Endothelial cell of umbilical vein (primary cell): ENCODE data around the gene CCHCR1. TPM values are rescaled to one million over a fixed set of nuclear protein-coding genes. Genes with fewer than 3 reads are reported as not detected.
A peak's percentile ranks its signal among the peaks of the same experiment; 100 is the strongest.

Experiments used
- BruUV-seq: library from RNA; stranded (reverse); fragments of 400-500 nt; replicated peaks from 2 replicates; lab custom pipeline; 2021; lab: Mats Ljungman, UMichigan
- CTCF ChIA-PET: fragments of 300-600, 350-600 bp; sonication (Branson Sonifier 250); formaldehyde crosslinking; loops from one replicate; lab custom pipeline; 2021; ENCODE audit warnings: antibody characterized with exemption, inconsistent platforms; lab: Charles Lee
- POLR2A ChIA-PET: fragments of 300-600, 350-600 bp; sonication (Branson Sonifier 250); formaldehyde crosslinking; loops from one replicate; lab custom pipeline; 2021; ENCODE audit warnings: antibody characterized with exemption, inconsistent platforms; lab: Charles Lee
- DNase-seq: peaks from one replicate; pipeline ENCODE4 v3.0.0-alpha.2; 2011; ENCODE audit warnings: low read depth, low spot score
- FAIRE-seq: peaks from 2 replicates; lab custom pipeline; 2011; peaks lifted over from hg19 to GRCh38; lab: Jason Lieb, UNC
- H2AFZ ChIP-seq: 2 replicates; pipeline ENCODE4 v1.6.0; 2012; ENCODE audit warnings: low read depth, low read length, control low read depth, inconsistent platforms
- H3K27ac ChIP-seq: 2 replicates; pipeline ENCODE4 v1.5.1; 2011; ENCODE audit warnings: low read depth, mild to moderate bottlenecking, control low read depth, low read length, moderate library complexity; ENCODE audit not compliant: insufficient read depth
- H3K27me3 ChIP-seq, 2 experiments: 2 replicates each; pipeline versions ENCODE4 v1.6.0 to v1.6.1; 2011; ENCODE audit warnings: low read length in 2 of 2, mixed read lengths in 1 of 2; ENCODE audit not compliant: control insufficient read depth in 2 of 2, insufficient read depth in 2 of 2
- H3K36me3 ChIP-seq, 2 experiments: 2 replicates in 1 of 2; 3 replicates in 1 of 2; pipeline ENCODE4 v1.5.1; 2011; ENCODE audit warnings: low read length in 2 of 2, mild to moderate bottlenecking in 1 of 2, moderate library complexity in 1 of 2; ENCODE audit not compliant: control insufficient read depth in 2 of 2, insufficient read depth in 2 of 2; ENCODE audit errors: extremely low read depth in 1 of 2
- H3K4me1 ChIP-seq: 3 replicates; pipeline ENCODE4 v1.5.1; 2011; ENCODE audit warnings: mild to moderate bottlenecking, low read length; ENCODE audit not compliant: control insufficient read depth, insufficient read depth; ENCODE audit errors: extremely low read depth
- H3K4me2 ChIP-seq: 2 replicates; pipeline ENCODE4 v1.6.1; 2011; ENCODE audit warnings: low read length, control low read depth, mixed read lengths; ENCODE audit not compliant: insufficient read depth
- H3K4me3 ChIP-seq, 3 experiments: fragments of 200-600 bp in 1 of 3; sonication (generic), shearing (Covaris generic) in 1 of 3; replicated peaks in 1 of 3; 2 replicates each; pipeline ENCODE4 v1.5.1; 2011 to 2016; ENCODE audit warnings: control low read depth in 3 of 3, low read length in 3 of 3, mild to moderate bottlenecking in 2 of 3, inconsistent platforms in 1 of 3, low read depth in 1 of 3, moderate library complexity in 1 of 3; ENCODE audit not compliant: insufficient read depth in 1 of 3
- H3K79me2 ChIP-seq: 2 replicates; pipeline ENCODE4 v1.6.0; 2012; ENCODE audit warnings: low read length, inconsistent platforms; ENCODE audit not compliant: control insufficient read depth, insufficient read depth
- H3K9ac ChIP-seq: replicated peaks from 2 replicates; pipeline ENCODE3; 2011; ENCODE audit warnings: low read length, control low read depth; ENCODE audit not compliant: insufficient read depth; ENCODE audit errors: extremely low read depth
- H3K9me1 ChIP-seq: replicated peaks from 3 replicates; pipeline ENCODE4 v1.6.0; 2011; ENCODE audit warnings: mild to moderate bottlenecking, low read length; ENCODE audit not compliant: control insufficient read depth, insufficient read depth; ENCODE audit errors: extremely low read depth
- H3K9me3 ChIP-seq: replicated peaks from 2 replicates; pipeline ENCODE4 v1.5.1; 2012; ENCODE audit warnings: low read length, inconsistent platforms; ENCODE audit not compliant: control insufficient read depth, insufficient read depth
- H4K20me1 ChIP-seq: replicated peaks from 2 replicates; pipeline ENCODE3; 2011; ENCODE audit warnings: mild to moderate bottlenecking, low read length; ENCODE audit not compliant: control insufficient read depth, insufficient read depth; ENCODE audit errors: extremely low read depth
- EZH2 ChIP-seq: IDR thresholded peaks from 2 replicates; pipeline ENCODE4 v1.6.1; 2012; ENCODE audit warnings: borderline replicate concordance, low read depth, mild to moderate bottlenecking, moderate library complexity, low read length, inconsistent platforms; ENCODE audit not compliant: severe bottlenecking
- FOS ChIP-seq: IDR thresholded peaks from 2 replicates; pipeline ENCODE4 v1.6.1; 2011; ENCODE audit warnings: mild to moderate bottlenecking, low read length, moderate library complexity, borderline replicate concordance; ENCODE audit not compliant: insufficient read depth
- GATA2 ChIP-seq: IDR thresholded peaks from 2 replicates; pipeline ENCODE4 v1.7.0; 2011; ENCODE audit warnings: low read depth, mild to moderate bottlenecking, moderate library complexity, mixed read lengths, low read length; ENCODE audit not compliant: insufficient read length, insufficient read depth
- JUN ChIP-seq: IDR thresholded peaks from 2 replicates; pipeline ENCODE4 v1.6.1; 2011; ENCODE audit warnings: borderline replicate concordance, low read depth; ENCODE audit not compliant: insufficient read length, insufficient read depth
- MYC ChIP-seq: IDR thresholded peaks from one replicate; pipeline ENCODE4 v1.6.1; 2011; ENCODE audit warnings: mild to moderate bottlenecking, low read depth, low read length
- POLR2A ChIP-seq: IDR thresholded peaks from 2 replicates; pipeline ENCODE4 v1.6.1; 2012; ENCODE audit warnings: low read depth, mild to moderate bottlenecking, control low read depth, low read length
- POLR2AphosphoS5 ChIP-seq: IDR thresholded peaks from 2 replicates; pipeline ENCODE4 v1.6.1; 2012; ENCODE audit warnings: low read depth, mild to moderate bottlenecking, control low read depth, low read length, moderate library complexity; ENCODE audit not compliant: insufficient read depth
- dilution Hi-C: fragments of 300-500 bp; cut with MboI; formaldehyde crosslinking; loops from one replicate; pipeline ENCODE4 v1.15.0; 2019; ENCODE audit warnings: low sequenced_read_pairs; ENCODE audit not compliant: extremely low pct_ligation_motif_present
- intact Hi-C: fragments of 100-400 bp; cut with micrococcal nuclease; formaldehyde crosslinking; loops from one replicate; pipeline ENCODE4 v1.10.0; 2022
- polyA plus RNA-seq, 4 experiments: library from polyadenylated mRNA; depleted of rRNA in 3 of 4; stranded (reverse) in 3 of 4; unstranded in 1 of 4; fragments of >200 nt; gene quantifications; 2 replicates each; pipeline versions ENCODE4 v1.2.1 to v1.2.3, GENCODE V29; 2011 to 2012; ENCODE audit warnings: missing spikeins in 1 of 4
- small RNA-seq: library from RNA; depleted of rRNA; stranded (forward); fragments of <200 nt; gene quantifications from one replicate; pipeline ENCODE3, GENCODE V24; 2012; ENCODE audit warnings: low replicate concordance, low read depth; ENCODE audit not compliant: insufficient read depth, insufficient read length
- total RNA-seq: library from RNA; stranded (reverse); gene quantifications from 2 replicates; pipeline ENCODE4 v1.2.3, GENCODE V29; 2021
- TF ChIP-seq, protein P1 (sequence below), 2 donors: IDR thresholded peaks; 1 replicate in 1 of 2; 2 replicates in 1 of 2; pipeline ENCODE4 v1.5.1; 2011; ENCODE audit warnings: low read length in 2 of 2, mild to moderate bottlenecking in 2 of 2, moderate library complexity in 2 of 2, control low read depth in 1 of 2, inconsistent platforms in 1 of 2, low read depth in 1 of 2; ENCODE audit not compliant: insufficient read depth in 1 of 2; ENCODE audit errors: extremely low read depth in 1 of 2
- TF ChIP-seq, protein P2 (sequence below): IDR thresholded peaks from 2 replicates; pipeline ENCODE4 v1.6.1; 2011; ENCODE audit not compliant: insufficient read depth, insufficient read length

Gene CCHCR1
- total and polyA plus RNA-seq, 2 donors (not counting 3 experiments of a cell fraction or from before 2014, with no cell fraction given): 12.8 to 23.2 TPM

DNA sequence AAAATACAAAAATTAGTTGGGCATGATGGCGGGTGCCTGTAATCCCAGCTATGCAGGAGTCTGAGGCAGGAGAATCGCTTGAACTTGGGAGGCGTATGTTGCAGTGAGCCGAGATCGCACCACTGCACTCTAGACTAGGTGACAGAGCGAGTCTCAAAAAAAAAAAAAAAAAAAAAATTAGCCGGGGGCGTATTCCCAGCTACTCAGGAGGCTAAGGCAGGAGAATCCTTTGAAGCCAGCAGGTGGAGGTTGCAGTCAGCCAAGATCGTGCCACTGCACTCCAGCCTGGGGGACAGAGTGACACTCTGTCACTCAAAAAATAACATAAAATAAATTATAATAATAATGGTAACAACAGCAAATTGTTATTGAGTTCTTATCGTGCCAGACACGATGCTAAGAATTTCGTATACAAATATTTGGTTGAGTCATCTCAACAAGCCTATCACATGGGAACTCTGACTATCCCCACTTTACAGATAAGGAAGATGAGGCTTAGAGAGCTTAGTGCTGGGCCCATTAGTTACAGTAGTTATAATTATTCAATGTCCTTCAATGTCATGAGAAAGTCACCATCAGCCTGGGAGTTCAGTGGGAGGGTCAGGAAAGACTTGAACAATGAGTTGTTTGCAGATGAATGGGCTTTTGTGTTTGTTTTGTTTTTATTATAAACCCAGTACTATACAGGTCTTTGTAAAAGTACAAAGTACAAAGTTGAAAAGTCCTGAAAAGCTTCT is 64.7 kb downstream of the CCHCR1 start:
- Histone ChIP-seq H3K4me3 (no peak overlapping the region), H3K9me1 (no peaks in the 10 kb centered on the region), H3K27ac (no peak overlapping the region), H3K9me3 (no peaks in the 10 kb centered on the region), H3K4me2 (peak overlapping the region; percentile 2), H4K20me1 (no peaks in the 10 kb centered on the region), H2AFZ (no peak overlapping the region), H3K79me2 (no peaks in the 10 kb centered on the region), H3K27me3 (no peaks in the 10 kb centered on the region), H3K36me3 (no peaks in the 10 kb centered on the region), H3K9ac (no peak overlapping the region), H3K4me1 (peaks cover 41% of the 10 kb centered on the region)
- POLR2A ChIA-PET: interaction anchor here (1.4 to 1.9 kb wide), 2 partner anchors 21 to 26 kb away, joined by 3 to 8 read pairs; partner anchors contain the start of gene PSORS1C1
- dilution Hi-C loops: no loop called here
- FAIRE-seq (peak; percentile 86), DNase-seq (peak; percentile 70)
- intact Hi-C loops: no loop called here
- no peak for TF ChIP-seq GATA2
- no peak for TF ChIP-seq POLR2A
- TF ChIP-seq MYC: no peak
- TF ChIP-seq, protein P1, sequence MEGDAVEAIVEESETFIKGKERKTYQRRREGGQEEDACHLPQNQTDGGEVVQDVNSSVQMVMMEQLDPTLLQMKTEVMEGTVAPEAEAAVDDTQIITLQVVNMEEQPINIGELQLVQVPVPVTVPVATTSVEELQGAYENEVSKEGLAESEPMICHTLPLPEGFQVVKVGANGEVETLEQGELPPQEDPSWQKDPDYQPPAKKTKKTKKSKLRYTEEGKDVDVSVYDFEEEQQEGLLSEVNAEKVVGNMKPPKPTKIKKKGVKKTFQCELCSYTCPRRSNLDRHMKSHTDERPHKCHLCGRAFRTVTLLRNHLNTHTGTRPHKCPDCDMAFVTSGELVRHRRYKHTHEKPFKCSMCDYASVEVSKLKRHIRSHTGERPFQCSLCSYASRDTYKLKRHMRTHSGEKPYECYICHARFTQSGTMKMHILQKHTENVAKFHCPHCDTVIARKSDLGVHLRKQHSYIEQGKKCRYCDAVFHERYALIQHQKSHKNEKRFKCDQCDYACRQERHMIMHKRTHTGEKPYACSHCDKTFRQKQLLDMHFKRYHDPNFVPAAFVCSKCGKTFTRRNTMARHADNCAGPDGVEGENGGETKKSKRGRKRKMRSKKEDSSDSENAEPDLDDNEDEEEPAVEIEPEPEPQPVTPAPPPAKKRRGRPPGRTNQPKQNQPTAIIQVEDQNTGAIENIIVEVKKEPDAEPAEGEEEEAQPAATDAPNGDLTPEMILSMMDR (IDR thresholded peaks at IDR 0.05; ENCODE audit: extremely low read depth in 1 of 2, insufficient read depth in 1 of 2, low read depth in 1 of 2, low read length in 2 of 2): no peak
- TF ChIP-seq JUN: no peak
- no peak for TF ChIP-seq EZH2
- TF ChIP-seq FOS: no peak
- TF ChIP-seq POLR2AphosphoS5: no peak
- TF ChIP-seq, protein P2, sequence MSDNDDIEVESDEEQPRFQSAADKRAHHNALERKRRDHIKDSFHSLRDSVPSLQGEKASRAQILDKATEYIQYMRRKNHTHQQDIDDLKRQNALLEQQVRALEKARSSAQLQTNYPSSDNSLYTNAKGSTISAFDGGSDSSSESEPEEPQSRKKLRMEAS: no peak
- no TSS peak for BruUV-seq
- CTCF ChIA-PET: interaction anchor here (0.6 to 6.3 kb wide), 11 partner anchors 13 to 327 kb away, joined by 3 to 45 read pairs (median 4); partner anchors contain the start of genes PSORS1C1 and VARS2

Small RNAs within 50 kb of the gene (small RNA-seq; reads per million reads assigned to genes)
- gene POLR2LP1: not detected

Other genes with a start within 250 kb of the CCHCR1 start
- 51.0 and 52.6 TPM in 2 replicates for gene GTF2H4, start 249.6 kb downstream of the CCHCR1 start, total RNA-seq
- gene GTF2H4, start 249.6 kb downstream of the CCHCR1 start, polyA plus RNA-seq: 40.5 and 40.8 TPM in 2 replicates
- 32.5 and 34.3 TPM in 2 replicates for gene VARS2, start 243.6 kb downstream of the CCHCR1 start, total RNA-seq
- gene VARS2, start 243.6 kb downstream of the CCHCR1 start, polyA plus RNA-seq: 17.8 TPM in 2 replicates
- gene SFTA2, start 225.6 kb downstream of the CCHCR1 start, total RNA-seq: not detected in 2 replicates
- gene SFTA2, start 225.6 kb downstream of the CCHCR1 start, polyA plus RNA-seq: not detected in 2 replicates
- not detected in 2 replicates for gene MUCL3, start 216.8 kb downstream of the CCHCR1 start, total RNA-seq
- gene MUCL3, start 216.8 kb downstream of the CCHCR1 start, polyA plus RNA-seq: not detected in 2 replicates
- not detected in 2 replicates for gene MUC21, start 174.1 kb downstream of the CCHCR1 start, total RNA-seq
- not detected in 2 replicates for gene MUC21, start 174.1 kb downstream of the CCHCR1 start, polyA plus RNA-seq
- gene MUC22, start 147.3 kb downstream of the CCHCR1 start, total RNA-seq: not detected in 2 replicates
- gene MUC22, start 147.3 kb downstream of the CCHCR1 start, polyA plus RNA-seq: not detected in 2 replicates
- not detected in 2 replicates for gene C6orf15, start 45.2 kb downstream of the CCHCR1 start, total RNA-seq
- gene C6orf15, start 45.2 kb downstream of the CCHCR1 start, polyA plus RNA-seq: not detected in 2 replicates
- gene PSORS1C1, start 43.0 kb downstream of the CCHCR1 start, total RNA-seq: 9.2 and 13.2 TPM in 2 replicates
- 1.1 TPM in 2 replicates for gene PSORS1C1, start 43.0 kb downstream of the CCHCR1 start, polyA plus RNA-seq
- not detected in 2 replicates for gene CDSN, start 37.4 kb downstream of the CCHCR1 start, total RNA-seq
- 0.03 TPM in 1 of 2 replicates, not detected in the other for gene CDSN, start 37.4 kb downstream of the CCHCR1 start, polyA plus RNA-seq
- not detected in 2 replicates for gene PSORS1C2, start 18.7 kb downstream of the CCHCR1 start, total RNA-seq
- not detected in 2 replicates for gene PSORS1C2, start 18.7 kb downstream of the CCHCR1 start, polyA plus RNA-seq
- gene TCF19, start 787 bp upstream of the CCHCR1 start, total RNA-seq: 28.0 and 31.7 TPM in 2 replicates
- 13.9 and 14.5 TPM in 2 replicates for gene TCF19, start 787 bp upstream of the CCHCR1 start, polyA plus RNA-seq
- not detected in 2 replicates for gene POU5F1, start 12.9 kb upstream of the CCHCR1 start, total RNA-seq
- 0.63 and 0.94 TPM in 2 replicates for gene POU5F1, start 12.9 kb upstream of the CCHCR1 start, polyA plus RNA-seq
- 102 and 109 TPM in 2 replicates for gene HLA-C, start 114.3 kb upstream of the CCHCR1 start, total RNA-seq
- gene HLA-C, start 114.3 kb upstream of the CCHCR1 start, polyA plus RNA-seq: 287 and 345 TPM in 2 replicates
- gene HLA-B, start 199.4 kb upstream of the CCHCR1 start, total RNA-seq: 111 and 126 TPM in 2 replicates
- gene HLA-B, start 199.4 kb upstream of the CCHCR1 start, polyA plus RNA-seq: 119 and 151 TPM in 2 replicates
- 42.5 and 45.2 TPM in 2 replicates for gene MICA, start 245.8 kb upstream of the CCHCR1 start, total RNA-seq
- 99.3 and 101 TPM in 2 replicates for gene MICA, start 245.8 kb upstream of the CCHCR1 start, polyA plus RNA-seq